ENCODE results near the gene ZC3H12A.

Gene ZC3H12A

DNA sequence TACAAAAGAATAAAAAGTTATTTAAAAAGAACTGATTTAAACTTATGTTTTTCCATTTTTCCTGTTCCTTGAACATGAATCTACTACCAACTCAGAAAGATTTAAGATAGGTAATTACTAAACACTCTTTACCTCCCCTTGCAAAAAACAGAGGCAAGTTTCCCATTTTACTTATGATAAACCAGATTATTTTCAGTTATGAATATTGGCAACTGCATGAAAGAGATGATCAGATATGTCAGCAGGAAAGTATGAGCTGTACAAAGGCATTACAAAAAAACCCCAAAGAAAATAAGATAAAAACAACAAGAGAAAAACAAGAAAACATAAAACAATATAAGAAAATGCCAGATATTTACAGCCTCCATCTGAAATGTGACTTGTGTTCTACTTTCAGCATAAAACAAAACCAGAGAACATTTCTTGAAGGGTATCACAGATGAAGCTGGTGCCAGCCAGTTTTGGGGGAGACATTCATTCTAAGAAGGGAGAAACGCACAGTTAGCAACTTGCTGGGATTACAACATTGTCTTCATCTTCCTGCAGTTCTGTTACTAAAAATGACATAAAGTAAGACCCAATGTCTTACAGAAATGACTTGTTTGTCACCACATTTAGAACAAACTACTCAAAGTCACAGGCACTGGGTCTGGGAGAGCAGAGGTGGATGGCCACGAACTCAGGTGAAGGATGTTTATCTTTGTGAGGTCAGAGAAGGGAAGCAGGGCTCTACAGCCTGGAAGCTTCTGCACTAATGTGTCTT is 19.1 kb downstream of the ZC3H12A start:
- H3K4me3 ChIP-seq (ENCODE audit: low read length, poor library complexity, severe bottlenecking), result no peak overlapping the region
- no peaks in the 10 kb centered on the region for H3F3A ChIP-seq (ENCODE audit: low read depth)
- H3K4me1 ChIP-seq (ENCODE audit: insufficient read depth, low read length, poor library complexity, severe bottlenecking), result peaks cover 3% of the 10 kb centered on the region
- H3K79me2 ChIP-seq (ENCODE audit: insufficient read depth, low read length), result no peaks in the 10 kb centered on the region; the same call in 1 of the 2 replicates
- no peak overlapping the region for H3K9ac ChIP-seq (ENCODE audit: low read depth, low read length, poor library complexity, severe bottlenecking)
- H4K20me1 ChIP-seq (ENCODE audit: insufficient read depth, low read length, poor library complexity, severe bottlenecking), result no peaks in the 10 kb centered on the region
- H2AFZ ChIP-seq (ENCODE audit: low read length), result no peak overlapping the region
- TF ChIP-seq EZH2phosphoT487 (IDR thresholded peaks at IDR 0.05; ENCODE audit: borderline replicate concordance) (no peak), CTCF (conservative IDR thresholded peaks at IDR 0.05; ENCODE audit: low read length) (no peak)
- H3K27me3 ChIP-seq (ENCODE audit: insufficient read depth, low read length, poor library complexity, severe bottlenecking), result no peaks in the 10 kb centered on the region
- no peak overlapping the region for H3K4me2 ChIP-seq (ENCODE audit: low read depth, low read length, poor library complexity, severe bottlenecking)
- peaks cover 52% of the 10 kb centered on the region; the same call in 1 of the 2 replicates for H3K36me3 ChIP-seq (ENCODE audit: insufficient read depth, low read length)
- H3K9me2 ChIP-seq (replicated peaks; ENCODE audit: low read depth, low read length), result no peaks in the 10 kb centered on the region
- no peaks in the 10 kb centered on the region for H3K9me3 ChIP-seq (ENCODE audit: insufficient read depth, low read depth, low read length)

GRCh38 chr1:37495875-37496274 is 21.5 kb downstream of the ZC3H12A start:
- Histone ChIP-seq H3K4me1 (ENCODE audit: insufficient read depth, low read length, poor library complexity, severe bottlenecking) (peaks cover 3% of the 10 kb centered on the region), H3F3A (ENCODE audit: low read depth) (no peaks in the 10 kb centered on the region), H3K9ac (ENCODE audit: low read depth, low read length, poor library complexity, severe bottlenecking) (no peak overlapping the region), H3K27me3 (ENCODE audit: insufficient read depth, low read length, poor library complexity, severe bottlenecking) (no peaks in the 10 kb centered on the region), H4K20me1 (ENCODE audit: insufficient read depth, low read length, poor library complexity, severe bottlenecking) (peaks cover 5% of the 10 kb centered on the region), H3K9me2 (replicated peaks; ENCODE audit: low read depth, low read length) (no peaks in the 10 kb centered on the region), H2AFZ (ENCODE audit: low read length) (no peak overlapping the region), H3K9me3 (ENCODE audit: insufficient read depth, low read depth, low read length) (no peaks in the 10 kb centered on the region), H3K79me2 (ENCODE audit: insufficient read depth, low read length) (no peaks in the 10 kb centered on the region; the same call in 1 of the 2 replicates), H3K36me3 (ENCODE audit: insufficient read depth, low read length) (peaks cover 54% of the 10 kb centered on the region; the same call in 1 of the 2 replicates), H3K4me3 (ENCODE audit: low read length, poor library complexity, severe bottlenecking) (no peak overlapping the region), H3K4me2 (ENCODE audit: low read depth, low read length, poor library complexity, severe bottlenecking) (no peak overlapping the region)
- TF ChIP-seq EZH2phosphoT487 (IDR thresholded peaks at IDR 0.05; ENCODE audit: borderline replicate concordance) (no peak), CTCF (conservative IDR thresholded peaks at IDR 0.05; ENCODE audit: low read length) (no peak)

DNA sequence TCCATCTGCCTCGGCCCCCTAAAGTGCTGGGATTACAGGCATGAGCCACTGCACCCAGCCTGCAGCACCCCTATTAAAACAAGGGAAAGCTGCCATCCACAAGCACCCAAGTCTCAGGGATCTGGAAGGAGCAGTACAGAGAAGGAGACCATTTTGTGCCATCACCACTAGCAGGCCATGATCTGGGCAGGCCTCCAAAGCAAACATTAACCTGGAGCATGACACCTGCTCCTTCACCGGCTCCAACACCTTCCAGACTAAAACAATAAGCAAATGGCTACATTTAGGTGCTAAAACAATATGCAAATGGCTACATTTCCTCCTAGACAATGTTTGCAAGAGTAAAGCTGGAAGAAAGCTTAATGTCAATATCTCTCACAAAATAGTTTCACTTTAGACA is 23.5 kb downstream of the ZC3H12A start:
- TF ChIP-seq CTCF (conservative IDR thresholded peaks at IDR 0.05; ENCODE audit: low read length) (no peak), EZH2phosphoT487 (IDR thresholded peaks at IDR 0.05; ENCODE audit: borderline replicate concordance) (no peak)
- peaks cover 55% of the 10 kb centered on the region; the same call in 1 of the 2 replicates for H3K36me3 ChIP-seq (ENCODE audit: insufficient read depth, low read length)
- no peaks in the 10 kb centered on the region; the same call in 1 of the 2 replicates for H3K79me2 ChIP-seq (ENCODE audit: insufficient read depth, low read length)
- no peak overlapping the region for H2AFZ ChIP-seq (ENCODE audit: low read length)
- H4K20me1 ChIP-seq (ENCODE audit: insufficient read depth, low read length, poor library complexity, severe bottlenecking), result peaks cover 5% of the 10 kb centered on the region
- H3F3A ChIP-seq (ENCODE audit: low read depth), result no peaks in the 10 kb centered on the region
- H3K4me2 ChIP-seq (ENCODE audit: low read depth, low read length, poor library complexity, severe bottlenecking), result no peak overlapping the region
- no peak overlapping the region for H3K9ac ChIP-seq (ENCODE audit: low read depth, low read length, poor library complexity, severe bottlenecking)
- no peaks in the 10 kb centered on the region for H3K9me2 ChIP-seq (replicated peaks; ENCODE audit: low read depth, low read length)
- H3K4me1 ChIP-seq (ENCODE audit: insufficient read depth, low read length, poor library complexity, severe bottlenecking), result peaks cover 3% of the 10 kb centered on the region
- H3K4me3 ChIP-seq (ENCODE audit: low read length, poor library complexity, severe bottlenecking), result no peak overlapping the region
- no peaks in the 10 kb centered on the region for H3K9me3 ChIP-seq (ENCODE audit: insufficient read depth, low read depth, low read length)
- no peaks in the 10 kb centered on the region for H3K27me3 ChIP-seq (ENCODE audit: insufficient read depth, low read length, poor library complexity, severe bottlenecking)
